Measurements from ENCODE around the gene ZNF879.

The ZNF879 gene

DNA sequence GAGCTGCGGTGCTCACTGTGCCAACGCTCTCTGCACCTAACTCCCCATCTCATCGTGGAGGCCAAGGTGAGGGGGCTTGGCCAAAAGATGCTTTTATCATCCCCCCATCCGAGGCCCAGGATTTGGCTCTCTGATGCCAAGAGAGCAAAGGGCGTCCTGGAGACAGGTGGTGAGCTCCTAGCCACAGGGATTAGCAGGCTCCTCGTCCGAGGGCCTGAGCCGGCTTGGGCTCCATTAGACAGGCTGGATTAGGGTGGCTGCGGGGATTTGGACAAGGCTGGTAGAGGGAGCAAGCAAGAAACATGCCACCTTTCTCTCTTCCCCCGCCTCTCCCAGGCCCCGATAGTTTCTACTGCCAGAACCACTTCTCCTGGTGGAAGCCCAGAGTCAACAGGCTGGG lies 27.4 kb upstream of the ZNF879 start:
- H3K9me3 Mint-ChIP-seq = peaks cover 8% of the 10 kb centered on the region
- peak overlapping the region in 1 of 3 experiments; percentile 38 for H3K4me3 Mint-ChIP-seq
- peaks cover 65% of the 10 kb centered on the region for H3K27me3 Mint-ChIP-seq (ENCODE audit: low read depth)
- H3K27ac Mint-ChIP-seq = no peak overlapping the region
- H3K4me1 Mint-ChIP-seq = peaks cover 6% of the 10 kb centered on the region
- TF ChIP-seq CTCF (IDR thresholded peaks at IDR 0.05; ENCODE audit: unreplicated experiment in 3 of 3) = no peak
- no peaks in the 10 kb centered on the region for H3K36me3 Mint-ChIP-seq (ENCODE audit: low read depth)

GRCh38 chr5:178997191-178997590 lies 26.4 kb upstream of the ZNF879 start:
- H3K27ac Mint-ChIP-seq = no peak overlapping the region
- H3K4me1 Mint-ChIP-seq = peaks cover 6% of the 10 kb centered on the region
- H3K36me3 Mint-ChIP-seq (ENCODE audit: low read depth) = no peaks in the 10 kb centered on the region
- H3K27me3 Mint-ChIP-seq (ENCODE audit: low read depth) = peaks cover 61% of the 10 kb centered on the region
- no peak overlapping the region for H3K4me3 Mint-ChIP-seq
- TF ChIP-seq CTCF (IDR thresholded peaks at IDR 0.05; ENCODE audit: unreplicated experiment in 3 of 3) = no peak
- H3K9me3 Mint-ChIP-seq = peaks cover 13% of the 10 kb centered on the region

DNA sequence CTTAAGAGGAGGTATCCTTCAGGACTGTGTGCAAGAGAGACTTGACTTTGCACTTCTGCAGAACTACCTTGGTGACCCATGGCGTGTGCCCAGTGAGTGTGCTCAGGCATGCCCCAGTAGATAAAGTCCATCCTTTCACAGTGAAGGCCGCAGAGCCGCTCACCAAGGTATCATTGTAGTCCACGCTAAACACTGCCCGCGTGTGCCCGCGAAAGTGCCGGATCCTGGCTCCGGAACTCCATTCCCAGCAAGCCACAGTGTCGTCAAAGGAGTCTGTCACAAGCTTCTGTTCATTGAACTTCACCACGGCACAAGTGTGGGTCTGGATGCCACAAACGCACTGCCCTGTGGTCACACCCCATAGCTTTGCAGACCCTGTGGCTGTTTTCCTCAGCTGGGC lies 25.2 kb upstream of the ZNF879 start:
- Mint-ChIP-seq H3K36me3 (ENCODE audit: low read depth) (no peaks in the 10 kb centered on the region), H3K9me3 (peaks cover 18% of the 10 kb centered on the region), H3K27me3 (ENCODE audit: low read depth) (peaks cover 50% of the 10 kb centered on the region), H3K4me3 (no peak overlapping the region), H3K27ac (no peak overlapping the region), H3K4me1 (peaks cover 6% of the 10 kb centered on the region)
- TF ChIP-seq CTCF (IDR thresholded peaks at IDR 0.05; ENCODE audit: unreplicated experiment in 3 of 3) = no peak

- Mint-ChIP-seq H3K4me1 (no peaks in the 10 kb centered on the region), H3K27me3 (ENCODE audit: low read depth) (peaks cover 7% of the 10 kb centered on the region), H3K27ac (no peak overlapping the region), H3K36me3 (ENCODE audit: low read depth) (no peaks in the 10 kb centered on the region), H3K9me3 (peaks cover 51% of the 10 kb centered on the region), H3K4me3 (no peak overlapping the region)
- no peak for TF ChIP-seq CTCF (IDR thresholded peaks at IDR 0.05; ENCODE audit: unreplicated experiment in 3 of 3)
Observed at GRCh38 chr5:179006564-179006963, 17.0 kb upstream of the ZNF879 start.

- Mint-ChIP-seq H3K4me1 (no peaks in the 10 kb centered on the region), H3K27me3 (ENCODE audit: low read depth) (no peaks in the 10 kb centered on the region), H3K9me3 (peaks cover 49% of the 10 kb centered on the region), H3K27ac (no peak overlapping the region), H3K4me3 (no peak overlapping the region), H3K36me3 (ENCODE audit: low read depth) (no peaks in the 10 kb centered on the region)
- no peak for TF ChIP-seq CTCF (IDR thresholded peaks at IDR 0.05; ENCODE audit: unreplicated experiment in 3 of 3)
Observed at GRCh38 chr5:179008667-179009066, 14.9 kb upstream of the ZNF879 start.

- Mint-ChIP-seq H3K27me3 (ENCODE audit: low read depth) (no peaks in the 10 kb centered on the region), H3K9me3 (peaks cover 91% of the 10 kb centered on the region), H3K4me3 (no peak overlapping the region), H3K4me1 (no peaks in the 10 kb centered on the region), H3K27ac (no peak overlapping the region), H3K36me3 (ENCODE audit: low read depth) (peaks cover 85% of the 10 kb centered on the region)
- no peak for TF ChIP-seq CTCF (IDR thresholded peaks at IDR 0.05; ENCODE audit: unreplicated experiment in 3 of 3)
Observed at GRCh38 chr5:179033004-179033580, 9.5 kb downstream of the ZNF879 start.
